ENCODE results near the gene ALG12.

ALG12 gene

GRCh38 chr22:49929994-49930575, 11.8 kb upstream of the ALG12 start:
- no peak for DNase-seq (ENCODE audit: low read depth)

GRCh38 chr22:49929211-49929979, 11.2 kb upstream of the ALG12 start:
- DNase-seq (ENCODE audit: low read depth): peak; percentile 62

GRCh38 chr22:49928555-49929210, 10.4 kb upstream of the ALG12 start:
- no peak for DNase-seq (ENCODE audit: low read depth)

DNA sequence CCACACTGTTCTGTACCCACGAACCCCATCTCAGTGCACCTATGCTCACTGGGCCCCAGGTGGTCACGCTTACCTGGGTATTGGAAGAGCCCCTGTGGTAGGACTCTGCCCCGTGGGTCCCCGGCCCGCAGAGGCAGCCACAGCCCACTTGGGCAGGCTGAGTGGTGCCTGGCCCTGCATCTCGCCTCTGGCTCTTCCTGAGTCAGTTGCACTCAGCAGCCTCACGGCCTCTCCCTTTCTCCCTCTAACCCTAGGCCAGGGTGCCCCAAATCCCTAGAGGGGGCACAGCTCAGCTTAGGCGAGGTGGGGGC, 9.9 kb upstream of the ALG12 start:
- DNase-seq (ENCODE audit: low read depth): no peak

DNA sequence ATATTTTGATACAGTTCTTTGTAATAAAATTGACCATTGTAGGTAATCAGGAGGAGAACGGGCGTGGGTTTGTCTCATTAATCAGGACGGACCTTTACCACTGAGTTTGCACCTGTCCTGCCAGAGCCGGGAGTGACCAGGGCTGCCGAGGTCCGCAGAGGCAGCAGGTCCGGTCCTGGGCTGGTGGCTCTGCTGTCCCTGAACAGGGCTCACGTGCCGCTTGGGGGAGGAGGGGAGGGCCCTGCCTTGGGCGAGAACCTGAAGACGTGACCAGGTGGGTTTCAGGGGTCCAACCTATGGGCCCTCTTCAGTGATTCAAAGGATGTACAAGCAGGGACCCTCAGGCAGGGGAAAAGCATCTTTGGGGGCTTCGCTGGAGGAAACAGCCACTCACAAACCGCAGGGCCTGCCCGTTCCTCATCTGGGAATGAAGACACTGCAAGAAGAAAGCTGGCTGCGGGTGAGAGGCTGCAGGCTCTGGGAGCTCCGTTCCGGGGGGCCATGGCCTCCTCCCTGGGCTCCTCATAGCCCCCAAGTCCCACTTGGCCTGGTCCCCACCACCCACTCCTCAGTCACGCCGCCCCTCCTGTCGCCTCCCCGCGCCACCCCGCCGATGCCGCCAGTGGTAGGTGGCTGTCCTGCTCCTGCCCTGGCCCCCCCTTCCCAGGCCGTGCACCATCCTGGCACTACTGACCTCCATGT, 9.4 kb upstream of the ALG12 start:
- no peak for DNase-seq (ENCODE audit: low read depth)

DNA sequence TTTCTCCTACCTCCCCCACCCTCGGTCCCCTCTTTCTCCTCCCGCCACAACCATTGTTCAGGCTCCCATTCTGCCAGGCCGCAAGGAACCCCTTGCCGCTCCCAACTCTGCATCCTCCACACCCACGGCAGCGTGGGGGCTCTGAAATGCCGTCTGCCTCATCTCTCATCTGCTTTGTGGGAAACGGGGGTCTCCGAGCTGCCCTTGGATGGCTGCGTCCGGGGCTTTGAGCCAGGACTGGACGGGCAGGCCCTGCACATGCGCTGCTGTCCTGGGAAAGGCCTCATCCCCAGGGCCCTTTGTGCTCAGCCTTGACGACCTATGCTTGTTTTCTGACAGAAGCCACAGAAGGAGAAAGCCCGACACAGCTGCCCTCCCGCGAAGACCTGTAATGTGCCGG, 8.7 kb upstream of the ALG12 start:
- DNase-seq (ENCODE audit: low read depth): no peak

- DNase-seq (ENCODE audit: low read depth): no peak
Observed at GRCh38 chr22:49925525-49926128, 7.4 kb upstream of the ALG12 start.

- DNase-seq (ENCODE audit: low read depth): no peak
Observed at GRCh38 chr22:49924113-49924833, 6.0 kb upstream of the ALG12 start.

- no peak for DNase-seq (ENCODE audit: low read depth)
Observed at GRCh38 chr22:49923445-49923844, 5.2 kb upstream of the ALG12 start.

DNA sequence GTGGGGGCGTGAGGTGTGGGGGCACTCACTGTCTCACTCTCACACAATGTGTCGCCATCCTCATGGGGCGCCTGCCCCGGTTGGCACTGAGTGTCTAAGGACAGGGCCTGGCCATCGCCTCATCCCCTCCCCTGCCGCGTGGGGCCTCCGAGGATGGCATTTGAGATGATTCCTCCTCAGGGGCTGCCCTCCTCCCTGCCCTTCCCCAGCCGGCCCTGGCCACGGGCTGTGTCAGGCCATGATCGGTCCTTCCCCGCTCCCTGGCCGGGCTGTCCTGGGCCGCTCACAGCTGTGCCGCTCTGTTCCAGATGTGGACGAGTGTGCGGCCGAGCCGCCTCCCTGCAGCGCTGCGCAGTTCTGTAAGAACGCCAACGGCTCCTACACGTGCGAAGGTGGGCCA, 4.7 kb upstream of the ALG12 start:
- no peak for DNase-seq (ENCODE audit: low read depth)

GRCh38 chr22:49922484-49922883, 4.2 kb upstream of the ALG12 start:
- DNase-seq (ENCODE audit: low read depth): no peak

DNA sequence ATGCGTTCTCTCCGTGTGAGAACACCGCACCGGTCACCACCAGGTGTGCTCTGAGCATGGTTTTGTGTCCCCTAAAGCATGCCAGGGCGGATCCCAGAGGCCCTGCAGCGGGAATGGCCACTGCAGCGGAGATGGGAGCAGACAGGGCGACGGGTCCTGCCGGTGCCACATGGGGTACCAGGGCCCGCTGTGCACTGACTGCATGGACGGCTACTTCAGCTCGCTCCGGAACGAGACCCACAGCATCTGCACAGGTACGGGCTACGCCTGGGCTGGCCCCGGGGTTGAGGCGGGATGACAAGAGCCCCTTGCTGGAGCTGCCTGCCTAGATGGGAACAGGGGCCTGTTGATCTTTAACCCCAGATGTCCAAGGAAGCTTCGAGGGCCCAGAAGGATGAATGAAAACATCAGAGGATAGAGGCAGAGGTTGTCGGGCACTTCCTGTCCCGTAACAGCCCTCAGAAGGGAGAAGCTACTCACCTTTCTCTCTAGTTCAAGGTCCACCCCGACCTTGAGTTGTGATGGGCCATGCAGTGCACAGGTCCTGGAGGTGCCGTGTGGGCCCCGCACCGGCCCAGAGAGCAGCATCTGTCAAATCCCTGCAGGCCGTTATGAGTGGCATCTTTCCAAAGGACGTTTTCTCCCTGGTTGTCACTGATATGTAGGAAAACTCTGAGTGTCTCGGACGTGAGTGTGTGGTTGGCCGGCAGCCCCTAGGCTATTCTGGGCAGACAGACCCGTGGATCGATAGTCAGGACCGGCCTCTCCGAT, 3.5 kb upstream of the ALG12 start:
- no peak for DNase-seq (ENCODE audit: low read depth)

DNA sequence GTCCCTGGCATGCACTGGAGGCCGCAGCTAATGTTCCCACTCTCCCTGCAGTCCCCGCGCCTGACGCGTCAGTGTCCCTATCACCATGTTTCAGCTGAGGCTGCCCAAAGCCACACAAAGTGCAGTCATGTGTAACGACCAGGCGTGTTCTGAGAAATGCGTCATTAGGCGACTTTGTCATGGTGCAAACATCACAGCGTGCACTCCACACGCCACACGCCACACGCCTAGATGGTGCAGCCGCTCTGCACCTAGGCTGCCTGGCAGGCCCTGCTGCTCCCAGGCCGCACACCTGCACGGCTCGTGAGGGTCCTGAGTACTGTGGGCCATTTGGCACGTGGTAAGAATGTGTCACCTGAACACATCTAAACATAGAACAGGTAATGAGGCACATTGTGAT, 2.6 kb upstream of the ALG12 start:
- no peak for DNase-seq (ENCODE audit: low read depth)

DNA sequence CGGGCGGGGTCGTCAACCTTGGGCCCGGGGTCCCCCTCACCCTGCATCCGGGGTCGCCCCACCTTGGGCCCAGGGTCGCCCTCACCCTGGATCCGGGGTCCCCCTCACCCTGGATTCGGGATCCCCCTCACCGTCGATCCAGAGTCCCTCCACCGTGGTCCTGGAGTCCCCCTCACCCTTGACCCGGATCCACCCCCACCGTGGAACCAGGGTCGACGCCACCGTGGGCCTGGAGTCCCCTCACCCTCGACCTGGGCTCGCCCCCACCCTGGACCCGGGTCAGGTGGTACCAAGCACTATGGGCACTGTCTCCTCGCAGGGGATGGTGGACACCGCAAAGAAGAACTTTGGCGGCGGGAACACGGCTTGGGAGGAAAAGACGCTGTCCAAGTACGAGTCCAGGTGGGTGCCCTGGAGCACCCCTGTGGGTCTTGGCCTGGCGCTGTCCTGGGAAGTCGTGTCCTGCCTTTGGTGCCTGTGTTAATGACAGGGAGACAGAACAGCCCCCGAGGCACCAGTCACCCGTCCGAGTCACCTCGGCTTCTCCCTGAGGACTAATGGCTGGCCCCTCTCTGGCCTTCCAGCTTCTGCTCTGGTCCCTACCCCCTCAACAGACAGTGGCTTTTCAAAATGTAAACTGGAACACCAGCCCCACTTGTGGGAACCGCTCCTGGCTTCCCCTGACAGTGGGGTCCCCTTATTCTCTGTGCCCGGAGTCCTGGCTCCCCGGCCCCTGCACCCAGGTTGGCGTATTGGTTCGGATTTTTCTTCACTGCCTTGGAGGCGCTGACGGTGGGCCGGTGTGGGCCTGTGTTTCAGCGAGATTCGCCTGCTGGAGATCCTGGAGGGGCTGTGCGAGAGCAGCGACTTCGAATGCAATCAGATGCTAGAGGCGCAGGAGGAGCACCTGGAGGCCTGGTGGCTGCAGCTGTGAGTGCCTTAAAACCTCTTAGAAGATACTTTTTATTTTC, 958 bp upstream of the ALG12 start:
- DNase-seq (ENCODE audit: low read depth): no peak

DNA sequence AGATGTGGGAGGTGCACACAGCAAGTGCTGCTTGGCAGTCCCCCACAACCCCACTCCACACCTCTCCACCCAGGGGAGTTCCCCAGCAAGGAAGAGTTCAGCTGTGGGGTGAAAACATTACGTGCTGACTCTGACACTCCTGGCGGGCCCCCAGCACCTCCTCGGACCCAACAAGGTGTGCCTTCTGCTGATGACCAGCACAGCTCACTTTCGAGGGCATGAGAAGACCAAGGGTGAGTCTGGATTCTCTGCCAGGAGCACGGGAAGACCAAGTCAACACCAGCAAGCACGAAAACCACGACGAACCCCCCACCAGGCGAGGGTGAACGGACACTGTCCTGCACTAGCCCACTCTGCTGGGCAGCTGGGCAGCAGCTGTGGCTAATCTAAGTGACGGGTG, 1.4 kb downstream of the ALG12 start:
- no peak for DNase-seq (ENCODE audit: low read depth)

- no peak for DNase-seq (ENCODE audit: low read depth)
Observed at GRCh38 chr22:49915610-49916009, 2.6 kb downstream of the ALG12 start.

GRCh38 chr22:49914256-49914655, 4.0 kb downstream of the ALG12 start:
- no peak for DNase-seq (ENCODE audit: low read depth)

DNA sequence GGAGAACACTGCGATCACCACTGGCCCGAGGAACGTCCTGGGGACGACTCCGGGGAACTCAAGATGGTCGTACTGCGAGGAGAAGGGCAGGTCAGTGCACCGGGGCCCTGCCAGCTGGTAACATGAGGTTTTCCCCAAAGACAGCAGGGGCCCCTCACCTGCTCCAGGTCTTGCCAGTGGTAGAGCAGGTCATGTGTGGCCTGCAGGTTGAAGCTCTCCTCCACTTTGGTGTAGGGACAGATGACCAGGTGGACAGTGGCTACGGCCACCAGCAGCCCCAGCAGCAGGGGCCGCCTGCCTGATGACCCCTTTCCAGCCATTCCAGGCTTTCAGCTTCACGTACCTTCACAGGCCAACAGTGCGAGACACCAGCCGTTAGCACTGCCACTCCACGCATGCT, 4.8 kb downstream of the ALG12 start:
- DNase-seq (ENCODE audit: low read depth): no peak

DNA sequence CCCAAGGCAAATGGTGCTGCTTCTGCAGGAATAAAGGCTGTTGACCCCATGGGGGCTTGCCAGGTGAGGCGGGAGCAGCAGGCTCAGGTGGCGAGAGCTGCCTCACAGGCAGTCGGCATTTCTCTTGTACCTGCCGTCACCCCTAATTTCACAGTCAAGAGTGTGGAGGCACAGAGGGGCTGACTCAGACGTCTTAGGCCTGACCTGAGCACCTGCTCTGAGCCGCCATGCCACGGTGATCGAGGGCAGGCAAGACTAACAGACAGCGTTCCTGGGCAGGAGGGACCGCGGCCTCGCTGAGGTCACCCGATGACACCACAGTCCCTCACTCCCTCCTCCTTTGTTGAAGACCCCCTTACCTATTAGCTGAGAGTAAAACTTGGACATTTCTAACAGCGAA, 5.2 kb downstream of the ALG12 start:
- no peak for DNase-seq (ENCODE audit: low read depth)
